ENCODE data around the gene LSR. TPM values are rescaled to one million over a fixed set of nuclear protein-coding genes. Genes with fewer than 3 reads are reported as not detected.

LSR gene
- polyA plus RNA-seq, 1 donor from 2014 or later: not detected

DNA sequence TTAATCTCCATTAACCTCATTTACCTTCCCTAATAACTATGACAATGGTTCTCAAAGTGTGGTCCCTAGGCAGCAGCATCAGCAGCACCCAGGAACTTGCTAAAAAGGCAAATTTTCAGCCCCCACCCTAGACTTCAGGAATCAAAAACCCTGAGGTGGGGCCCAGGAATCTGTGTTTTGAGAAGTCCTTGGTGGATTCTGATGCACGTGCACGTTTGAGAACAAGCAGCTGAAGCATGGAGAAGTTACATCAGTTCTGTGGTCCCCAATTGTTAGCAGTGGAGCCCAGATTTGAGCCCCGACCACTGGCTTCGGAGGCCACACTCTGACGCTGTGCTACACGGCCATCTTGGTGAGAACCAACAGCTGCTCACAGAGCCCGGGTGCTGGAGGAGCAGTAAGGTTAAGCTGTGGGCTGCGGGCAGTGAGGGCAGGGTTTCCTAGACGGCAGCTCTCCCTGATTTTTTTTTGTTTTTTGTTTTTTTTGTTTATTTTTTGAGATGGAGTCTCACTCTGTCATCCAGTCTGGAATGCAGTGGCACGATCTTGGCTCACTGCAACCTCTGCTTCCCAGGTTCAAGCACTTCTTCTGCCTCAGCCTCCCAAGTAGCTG lies 66.2 kb downstream of the LSR start:
- TF ChIP-seq SMC3 (conservative IDR thresholded peaks at IDR 0.05; ENCODE audit: poor library complexity) (no peak), POLR2AphosphoS5 (IDR thresholded peaks at IDR 0.05) (no peak), RAD21 (conservative IDR thresholded peaks at IDR 0.05) (no peak), EZH2 (IDR thresholded peaks at IDR 0.05; ENCODE audit: borderline replicate concordance, insufficient read depth, low read length, poor library complexity, severe bottlenecking) (no peak), MXI1 (conservative IDR thresholded peaks at IDR 0.05; ENCODE audit: poor library complexity, severe bottlenecking) (no peak), TAF1 (IDR thresholded peaks at IDR 0.05; ENCODE audit: low read depth) (no peak), EP300 (conservative IDR thresholded peaks at IDR 0.05; ENCODE audit: poor library complexity, severe bottlenecking) (no peak), CTCF (IDR thresholded peaks at IDR 0.05; ENCODE audit: poor library complexity, severe bottlenecking) (no peak)
- TF ChIP-seq, protein P1, sequence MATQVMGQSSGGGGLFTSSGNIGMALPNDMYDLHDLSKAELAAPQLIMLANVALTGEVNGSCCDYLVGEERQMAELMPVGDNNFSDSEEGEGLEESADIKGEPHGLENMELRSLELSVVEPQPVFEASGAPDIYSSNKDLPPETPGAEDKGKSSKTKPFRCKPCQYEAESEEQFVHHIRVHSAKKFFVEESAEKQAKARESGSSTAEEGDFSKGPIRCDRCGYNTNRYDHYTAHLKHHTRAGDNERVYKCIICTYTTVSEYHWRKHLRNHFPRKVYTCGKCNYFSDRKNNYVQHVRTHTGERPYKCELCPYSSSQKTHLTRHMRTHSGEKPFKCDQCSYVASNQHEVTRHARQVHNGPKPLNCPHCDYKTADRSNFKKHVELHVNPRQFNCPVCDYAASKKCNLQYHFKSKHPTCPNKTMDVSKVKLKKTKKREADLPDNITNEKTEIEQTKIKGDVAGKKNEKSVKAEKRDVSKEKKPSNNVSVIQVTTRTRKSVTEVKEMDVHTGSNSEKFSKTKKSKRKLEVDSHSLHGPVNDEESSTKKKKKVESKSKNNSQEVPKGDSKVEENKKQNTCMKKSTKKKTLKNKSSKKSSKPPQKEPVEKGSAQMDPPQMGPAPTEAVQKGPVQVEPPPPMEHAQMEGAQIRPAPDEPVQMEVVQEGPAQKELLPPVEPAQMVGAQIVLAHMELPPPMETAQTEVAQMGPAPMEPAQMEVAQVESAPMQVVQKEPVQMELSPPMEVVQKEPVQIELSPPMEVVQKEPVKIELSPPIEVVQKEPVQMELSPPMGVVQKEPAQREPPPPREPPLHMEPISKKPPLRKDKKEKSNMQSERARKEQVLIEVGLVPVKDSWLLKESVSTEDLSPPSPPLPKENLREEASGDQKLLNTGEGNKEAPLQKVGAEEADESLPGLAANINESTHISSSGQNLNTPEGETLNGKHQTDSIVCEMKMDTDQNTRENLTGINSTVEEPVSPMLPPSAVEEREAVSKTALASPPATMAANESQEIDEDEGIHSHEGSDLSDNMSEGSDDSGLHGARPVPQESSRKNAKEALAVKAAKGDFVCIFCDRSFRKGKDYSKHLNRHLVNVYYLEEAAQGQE (IDR thresholded peaks at IDR 0.05; ENCODE audit: borderline replicate concordance): no peak
- Histone ChIP-seq H3K9me2 (ENCODE audit: insufficient read depth, low read length) (no peaks in the 10 kb centered on the region), H3K9ac (ENCODE audit: low read length) (no peak overlapping the region)

GRCh38 chr19:35315883-35316282 lies 67.1 kb downstream of the LSR start:
- Histone ChIP-seq H3K9me2 (ENCODE audit: insufficient read depth, low read length) (no peaks in the 10 kb centered on the region), H3K9me3 (ENCODE audit: low read length) (no peaks in the 10 kb centered on the region), H3K27me3 (ENCODE audit: insufficient read depth, low read depth, low read length) (no peaks in the 10 kb centered on the region), H3K4me3 (ENCODE audit: low read length) (no peak overlapping the region), H3K27ac (ENCODE audit: low read length) (no peak overlapping the region), H2AFZ (ENCODE audit: low read depth, low read length) (no peak overlapping the region), H3F3A (ENCODE audit: insufficient read depth, low read length, poor library complexity, severe bottlenecking) (no peaks in the 10 kb centered on the region), H3K36me3 (ENCODE audit: insufficient read depth, low read length) (no peaks in the 10 kb centered on the region), H3K79me2 (replicated peaks; ENCODE audit: insufficient read depth, low read length) (no peaks in the 10 kb centered on the region), H3K9ac (ENCODE audit: low read length) (no peak overlapping the region), H3K4me2 (ENCODE audit: low read length) (no peak overlapping the region), H4K20me1 (ENCODE audit: insufficient read depth) (no peaks in the 10 kb centered on the region)
- TF ChIP-seq, protein P1 (IDR thresholded peaks at IDR 0.05; ENCODE audit: borderline replicate concordance): no peak
- TF ChIP-seq CTCF (IDR thresholded peaks at IDR 0.05; ENCODE audit: poor library complexity, severe bottlenecking) (no peak), EP300 (conservative IDR thresholded peaks at IDR 0.05; ENCODE audit: poor library complexity, severe bottlenecking) (no peak), EZH2 (IDR thresholded peaks at IDR 0.05; ENCODE audit: borderline replicate concordance, insufficient read depth, low read length, poor library complexity, severe bottlenecking) (no peak)

More for the DNA sequence above, 66.2 kb downstream of the LSR start:
- no peaks in the 10 kb centered on the region for H3K79me2 ChIP-seq (replicated peaks; ENCODE audit: insufficient read depth, low read length)
- no peaks in the 10 kb centered on the region for H4K20me1 ChIP-seq (ENCODE audit: insufficient read depth)
- no peaks in the 10 kb centered on the region for H3K9me3 ChIP-seq (ENCODE audit: low read length)
- H3K4me2 ChIP-seq (ENCODE audit: low read length): no peak overlapping the region
- H3F3A ChIP-seq (ENCODE audit: insufficient read depth, low read length, poor library complexity, severe bottlenecking): no peaks in the 10 kb centered on the region
- no peaks in the 10 kb centered on the region for H3K36me3 ChIP-seq (ENCODE audit: insufficient read depth, low read length)
- no peaks in the 10 kb centered on the region for H3K27me3 ChIP-seq (ENCODE audit: insufficient read depth, low read depth, low read length)
- H2AFZ ChIP-seq (ENCODE audit: low read depth, low read length): no peak overlapping the region
- H3K27ac ChIP-seq (ENCODE audit: low read length): no peak overlapping the region
- H3K4me3 ChIP-seq (ENCODE audit: low read length): no peak overlapping the region
